Measurements from ENCODE around the gene TTLL11. TPM values are rescaled to one million over a fixed set of nuclear protein-coding genes. Genes with fewer than 3 reads are reported as not detected.

TTLL11 gene
- total RNA-seq, 6 experiments from 2014 or later = 3.2 to 5.2 (median 4.1) TPM

- peak in 1 of 4 donors; percentile 18 for ATAC-seq
These were observed 51.1 kb downstream of the TTLL11 start for GRCh38 chr9:122042056-122042455.

GRCh38 chr9:122040561-122041242, 52.4 kb downstream of the TTLL11 start:
- intact Hi-C loops (cut with DNase I) = no loop called here
- Histone ChIP-seq H3K4me3 (no peak overlapping the region), H3K4me1 (no peaks in the 10 kb centered on the region), H3K27ac (no peak overlapping the region), H3K36me3 (no peaks in the 10 kb centered on the region), H3K27me3 (no peaks in the 10 kb centered on the region), H3K9me3 (no peaks in the 10 kb centered on the region)
- ATAC-seq = no peak
- 32% methylated on average over 1 of the region's 1 CpG for WGBS (ENCODE audit: insufficient coverage, low coverage, low lambda C conversion rate, missing lambda C conversion rate)
- DNase-seq = no peak
- TF ChIP-seq POLR2A (IDR thresholded peaks at IDR 0.05) (no peak), CTCF (IDR thresholded peaks at IDR 0.05) (no peak)

More at GRCh38 chr9:122042056-122042455, 51.1 kb downstream of the TTLL11 start:
- H3K27me3 ChIP-seq = no peaks in the 10 kb centered on the region
- H3K4me1 ChIP-seq = no peaks in the 10 kb centered on the region
- no peak for DNase-seq
- intact Hi-C loops (cut with DNase I) = no loop called here
- H3K9me3 ChIP-seq = no peaks in the 10 kb centered on the region
- no peak overlapping the region for H3K4me3 ChIP-seq
- no peak overlapping the region for H3K27ac ChIP-seq
- TF ChIP-seq POLR2A (IDR thresholded peaks at IDR 0.05) (no peak), CTCF (IDR thresholded peaks at IDR 0.05) (no peak)
- no peaks in the 10 kb centered on the region for H3K36me3 ChIP-seq
- WGBS (ENCODE audit: insufficient coverage, low coverage, low lambda C conversion rate, missing lambda C conversion rate) = 83% methylated on average over 6 of the region's 7 CpGs

- ATAC-seq (no peak), DNase-seq (no peak)
- Histone ChIP-seq H3K27me3 (no peaks in the 10 kb centered on the region), H3K4me1 (no peaks in the 10 kb centered on the region), H3K36me3 (no peaks in the 10 kb centered on the region), H3K4me3 (no peak overlapping the region), H3K27ac (no peak overlapping the region), H3K9me3 (no peaks in the 10 kb centered on the region)
- intact Hi-C loops (cut with DNase I) = no loop called here
- TF ChIP-seq CTCF (IDR thresholded peaks at IDR 0.05) (no peak), POLR2A (IDR thresholded peaks at IDR 0.05) (no peak)
- 94% methylated on average over 6 of the region's 6 CpGs for WGBS (ENCODE audit: insufficient coverage, low coverage, low lambda C conversion rate, missing lambda C conversion rate)
These were observed 53.9 kb downstream of the TTLL11 start for GRCh38 chr9:122039234-122039633.

GRCh38 chr9:122036988-122037387, 56.1 kb downstream of the TTLL11 start:
- 93% methylated on average over 1 of the region's 1 CpG for WGBS (ENCODE audit: insufficient coverage, low coverage, low lambda C conversion rate, missing lambda C conversion rate)
- TF ChIP-seq POLR2A (IDR thresholded peaks at IDR 0.05) (no peak), CTCF (IDR thresholded peaks at IDR 0.05) (no peak)
- intact Hi-C loops (cut with DNase I) = no loop called here
- Histone ChIP-seq H3K4me3 (no peak overlapping the region), H3K4me1 (peaks cover 0 to 16% (median 0%) of the 10 kb centered on the region in 4 donors), H3K9me3 (no peaks in the 10 kb centered on the region), H3K36me3 (no peaks in the 10 kb centered on the region), H3K27ac (no peak overlapping the region), H3K27me3 (no peaks in the 10 kb centered on the region)
- no peak for DNase-seq
- no peak for ATAC-seq

Data from right lobe of liver (tissue), 6 donors.